ENCODE data around the gene KLC1.
A peak's percentile ranks its signal among the peaks of the same experiment; 100 is the strongest.
"Not testable (repeated sequence)": the region's sequence is repeated elsewhere in the genome, so short reads cannot be mapped to it uniquely, and the experiment has no call there.

Gene KLC1

GRCh38 chr14:103597623-103598377 lies 31.2 kb upstream of the KLC1 start:
- H3K4me3 ChIP-seq (ENCODE audit: low read depth, low read length), result no peak overlapping the region
- TF ChIP-seq CTCF (IDR thresholded peaks at IDR 0.05; ENCODE audit: borderline replicate concordance, insufficient read depth, low read depth, low read length), result no peak

GRCh38 chr14:103600503-103600902 lies 28.5 kb upstream of the KLC1 start:
- TF ChIP-seq CTCF (IDR thresholded peaks at IDR 0.05; ENCODE audit: borderline replicate concordance, insufficient read depth, low read depth, low read length), result no peak
- H3K4me3 ChIP-seq (ENCODE audit: low read depth, low read length), result no peak overlapping the region

GRCh38 chr14:103604620-103605019 lies 24.4 kb upstream of the KLC1 start:
- no peak overlapping the region for H3K4me3 ChIP-seq (ENCODE audit: low read depth, low read length)
- TF ChIP-seq CTCF (IDR thresholded peaks at IDR 0.05; ENCODE audit: borderline replicate concordance, insufficient read depth, low read depth, low read length), result no peak

GRCh38 chr14:103606963-103607668 lies 21.9 kb upstream of the KLC1 start:
- TF ChIP-seq CTCF (IDR thresholded peaks at IDR 0.05; ENCODE audit: borderline replicate concordance, insufficient read depth, low read depth, low read length), result no peak
- H3K4me3 ChIP-seq (ENCODE audit: low read depth, low read length), result peak overlapping the region; percentile 35

- TF ChIP-seq CTCF (IDR thresholded peaks at IDR 0.05; ENCODE audit: borderline replicate concordance, insufficient read depth, low read depth, low read length), result no peak
- no peak overlapping the region for H3K4me3 ChIP-seq (ENCODE audit: low read depth, low read length)
Measured at GRCh38 chr14:103607822-103608221, 21.2 kb upstream of the KLC1 start.

GRCh38 chr14:103609081-103609480 lies 19.9 kb upstream of the KLC1 start:
- not testable (repeated sequence) for H3K4me3 ChIP-seq (ENCODE audit: low read depth, low read length)

GRCh38 chr14:103611215-103611614 lies 17.8 kb upstream of the KLC1 start:
- H3K4me3 ChIP-seq (ENCODE audit: low read depth, low read length), result no peak overlapping the region
- TF ChIP-seq CTCF (IDR thresholded peaks at IDR 0.05; ENCODE audit: borderline replicate concordance, insufficient read depth, low read depth, low read length), result no peak

Measured in GM12875 (cell line).